Measurements from ENCODE around the gene RPRD2.

DNA sequence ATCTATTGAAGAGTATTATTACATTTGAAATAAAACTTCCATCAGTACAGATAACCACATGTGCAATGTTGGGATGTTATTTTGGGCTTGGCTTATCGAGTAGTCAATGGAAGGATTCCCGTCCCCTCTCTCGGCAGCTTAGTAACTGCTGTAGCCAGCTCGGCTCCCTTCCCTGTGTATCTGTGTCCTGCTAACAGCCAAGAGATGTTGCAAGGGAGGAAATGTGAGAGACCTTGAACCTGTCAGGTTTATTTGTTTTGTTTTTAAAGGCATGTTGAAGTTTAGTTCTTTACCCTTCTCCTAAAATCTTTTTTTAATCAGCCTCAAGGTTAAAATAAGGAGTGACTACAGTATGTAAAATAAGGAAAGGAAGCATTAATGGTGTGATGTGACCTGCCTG lies 109.7 kb downstream of the RPRD2 start:
- TF ChIP-seq POLR2A (IDR thresholded peaks at IDR 0.05): no peak
- TF ChIP-seq, protein P1, sequence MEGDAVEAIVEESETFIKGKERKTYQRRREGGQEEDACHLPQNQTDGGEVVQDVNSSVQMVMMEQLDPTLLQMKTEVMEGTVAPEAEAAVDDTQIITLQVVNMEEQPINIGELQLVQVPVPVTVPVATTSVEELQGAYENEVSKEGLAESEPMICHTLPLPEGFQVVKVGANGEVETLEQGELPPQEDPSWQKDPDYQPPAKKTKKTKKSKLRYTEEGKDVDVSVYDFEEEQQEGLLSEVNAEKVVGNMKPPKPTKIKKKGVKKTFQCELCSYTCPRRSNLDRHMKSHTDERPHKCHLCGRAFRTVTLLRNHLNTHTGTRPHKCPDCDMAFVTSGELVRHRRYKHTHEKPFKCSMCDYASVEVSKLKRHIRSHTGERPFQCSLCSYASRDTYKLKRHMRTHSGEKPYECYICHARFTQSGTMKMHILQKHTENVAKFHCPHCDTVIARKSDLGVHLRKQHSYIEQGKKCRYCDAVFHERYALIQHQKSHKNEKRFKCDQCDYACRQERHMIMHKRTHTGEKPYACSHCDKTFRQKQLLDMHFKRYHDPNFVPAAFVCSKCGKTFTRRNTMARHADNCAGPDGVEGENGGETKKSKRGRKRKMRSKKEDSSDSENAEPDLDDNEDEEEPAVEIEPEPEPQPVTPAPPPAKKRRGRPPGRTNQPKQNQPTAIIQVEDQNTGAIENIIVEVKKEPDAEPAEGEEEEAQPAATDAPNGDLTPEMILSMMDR (IDR thresholded peaks at IDR 0.05): no peak
